ENCODE measurements around the gene UNC13B. TPM values are rescaled to one million over a fixed set of nuclear protein-coding genes. Genes with fewer than 3 reads are reported as not detected.

The UNC13B gene
- total and polyA plus RNA-seq, 2 donors (not counting 1 experiment from before 2014, with no cell fraction given) = 0.19 to 0.25 TPM

DNA sequence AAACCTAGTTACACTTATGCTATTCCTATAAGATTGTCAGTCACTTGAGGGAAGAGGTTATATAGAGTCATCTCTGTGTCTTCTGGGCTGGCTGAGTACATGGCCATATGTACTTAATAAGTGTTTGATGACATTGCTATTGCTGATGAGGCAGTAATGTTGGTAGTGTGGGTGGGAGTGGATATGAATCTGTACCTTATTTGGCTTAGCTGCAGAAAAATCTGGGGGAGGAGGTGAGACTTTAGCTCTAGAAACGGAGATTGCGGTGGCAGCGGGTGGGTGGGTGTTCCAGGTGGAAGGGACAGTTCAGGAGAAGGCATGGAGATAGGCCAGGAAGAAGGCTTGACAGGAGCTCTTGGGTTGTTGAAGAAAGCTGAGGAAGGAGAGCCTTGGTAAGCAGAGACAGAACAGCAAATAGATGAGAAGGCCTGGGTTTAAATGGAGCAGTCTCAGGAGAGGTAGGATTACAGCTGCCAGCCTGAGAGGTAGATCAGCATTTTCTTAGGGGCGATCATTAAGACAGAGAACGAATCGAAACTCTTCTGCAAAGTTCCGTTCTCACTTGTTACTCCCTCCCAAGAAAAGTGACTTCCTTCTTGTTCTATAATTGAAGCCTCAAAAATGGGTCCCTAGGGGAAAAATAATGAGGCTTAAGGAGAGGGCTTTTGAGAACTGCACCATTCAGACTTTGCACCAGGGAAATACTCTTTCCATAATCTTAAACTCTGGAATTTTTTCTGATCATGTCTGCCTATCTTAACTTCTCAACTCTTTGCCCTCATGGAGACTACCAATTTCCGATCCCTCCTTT is 160.5 kb downstream of the UNC13B start:
- ATAC-seq (ENCODE audit: low read depth) (no peak), DNase-seq (no peak)
- H3K9me3 ChIP-seq (ENCODE audit: control extremely low read depth in 1 of 3, control insufficient read depth in 2 of 3, insufficient read depth in 1 of 3, low read length in 2 of 3) = peaks cover 0 to 4% (median 0%) of the 10 kb centered on the region in 3 donors
- H4K20me1 ChIP-seq (ENCODE audit: control insufficient read depth, insufficient read depth, low read length, poor library complexity, severe bottlenecking) = no peaks in the 10 kb centered on the region
- H3K27me3 ChIP-seq (replicated peaks in 1 of 4; ENCODE audit: control extremely low read depth in 1 of 4, control insufficient read depth in 3 of 4, insufficient read depth in 4 of 4, low read length in 3 of 4) = no peaks in the 10 kb centered on the region
- peaks cover 3 to 5% of the 10 kb centered on the region in 2 donors for H3K4me1 ChIP-seq (ENCODE audit: control insufficient read depth in 2 of 2, insufficient read depth in 2 of 2, low read length in 2 of 2)
- H2AFZ ChIP-seq (ENCODE audit: insufficient read depth, low read depth, low read length, poor library complexity, severe bottlenecking) = no peak overlapping the region
- H3K79me2 ChIP-seq (ENCODE audit: control insufficient read depth, insufficient read depth, low read length) = no peaks in the 10 kb centered on the region
- no peak overlapping the region for H3K4me3 ChIP-seq (ENCODE audit: control extremely low read depth in 1 of 5, extremely low read depth in 1 of 5, insufficient read depth in 1 of 5, low read depth in 2 of 5, low read length in 4 of 5)
- Mint-ChIP-seq H3K27me3 (peaks cover 4% of the 10 kb centered on the region), H3K4me3 (no peak overlapping the region), H3K4me1 (peaks cover 6% of the 10 kb centered on the region), H3K27ac (no peak overlapping the region), H3K9me3 (ENCODE audit: insufficient read depth) (peaks cover 2% of the 10 kb centered on the region)
- no peak overlapping the region for H3K9ac ChIP-seq (ENCODE audit: low read length)
- H3K4me2 ChIP-seq (replicated peaks; ENCODE audit: low read depth, low read length, poor library complexity, severe bottlenecking) = no peak overlapping the region
- no peak overlapping the region for H3K27ac ChIP-seq (ENCODE audit: low read length in 2 of 2)
- WGBS (ENCODE audit: insufficient coverage) = 82% methylated on average over 3 of the region's 8 CpGs
- CTCF ChIA-PET = no interaction called here
- intact Hi-C loops (cut with micrococcal nuclease) = no loop called here
- POLR2A ChIA-PET = no interaction called here
- TF ChIP-seq EZH2 (IDR thresholded peaks at IDR 0.05; ENCODE audit: borderline replicate concordance, insufficient read depth, low read depth, low read length, poor library complexity, severe bottlenecking) = no peak
- TF ChIP-seq, protein P1, sequence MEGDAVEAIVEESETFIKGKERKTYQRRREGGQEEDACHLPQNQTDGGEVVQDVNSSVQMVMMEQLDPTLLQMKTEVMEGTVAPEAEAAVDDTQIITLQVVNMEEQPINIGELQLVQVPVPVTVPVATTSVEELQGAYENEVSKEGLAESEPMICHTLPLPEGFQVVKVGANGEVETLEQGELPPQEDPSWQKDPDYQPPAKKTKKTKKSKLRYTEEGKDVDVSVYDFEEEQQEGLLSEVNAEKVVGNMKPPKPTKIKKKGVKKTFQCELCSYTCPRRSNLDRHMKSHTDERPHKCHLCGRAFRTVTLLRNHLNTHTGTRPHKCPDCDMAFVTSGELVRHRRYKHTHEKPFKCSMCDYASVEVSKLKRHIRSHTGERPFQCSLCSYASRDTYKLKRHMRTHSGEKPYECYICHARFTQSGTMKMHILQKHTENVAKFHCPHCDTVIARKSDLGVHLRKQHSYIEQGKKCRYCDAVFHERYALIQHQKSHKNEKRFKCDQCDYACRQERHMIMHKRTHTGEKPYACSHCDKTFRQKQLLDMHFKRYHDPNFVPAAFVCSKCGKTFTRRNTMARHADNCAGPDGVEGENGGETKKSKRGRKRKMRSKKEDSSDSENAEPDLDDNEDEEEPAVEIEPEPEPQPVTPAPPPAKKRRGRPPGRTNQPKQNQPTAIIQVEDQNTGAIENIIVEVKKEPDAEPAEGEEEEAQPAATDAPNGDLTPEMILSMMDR (IDR thresholded peaks at IDR 0.05) = no peak
- H3K36me3 ChIP-seq (replicated peaks in 1 of 2; ENCODE audit: control extremely low read depth in 1 of 2, control insufficient read depth in 1 of 2, extremely low read depth in 1 of 2, insufficient read depth in 2 of 2, low read length in 1 of 2) = no peaks in the 10 kb centered on the region

DNA sequence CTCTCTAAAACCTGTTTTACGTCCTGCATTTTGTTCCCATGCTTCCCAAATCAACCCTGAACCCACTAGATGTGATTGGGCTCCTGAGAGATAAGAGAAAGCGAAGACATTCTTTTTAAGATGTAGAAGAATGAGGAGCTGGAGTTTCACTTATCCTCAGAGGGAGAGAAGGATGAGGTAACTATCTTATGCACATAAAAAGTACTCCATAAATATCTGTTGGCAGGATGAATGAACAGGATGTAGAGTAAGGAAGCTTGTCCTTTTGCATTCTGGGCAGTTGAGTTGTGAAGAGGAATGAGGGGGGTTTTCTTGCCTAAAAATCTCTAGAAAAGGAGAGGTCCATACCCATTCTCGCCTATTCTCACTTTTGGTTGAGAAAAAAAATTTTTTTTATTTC is 163.2 kb downstream of the UNC13B start:
- no peaks in the 10 kb centered on the region for H3K79me2 ChIP-seq (ENCODE audit: control insufficient read depth, insufficient read depth, low read length)
- H3K4me3 ChIP-seq (ENCODE audit: control extremely low read depth in 1 of 5, extremely low read depth in 1 of 5, insufficient read depth in 1 of 5, low read depth in 2 of 5, low read length in 4 of 5) = no peak overlapping the region
- H3K27ac ChIP-seq (ENCODE audit: low read length in 2 of 2) = no peak overlapping the region
- H3K4me1 ChIP-seq (ENCODE audit: control insufficient read depth in 2 of 2, insufficient read depth in 2 of 2, low read length in 2 of 2) = peaks cover 3 to 5% of the 10 kb centered on the region in 2 donors
- no peak for TF ChIP-seq EZH2 (IDR thresholded peaks at IDR 0.05; ENCODE audit: borderline replicate concordance, insufficient read depth, low read depth, low read length, poor library complexity, severe bottlenecking)
- TF ChIP-seq, protein P1 (IDR thresholded peaks at IDR 0.05) = no peak
- no peak overlapping the region for H3K27ac Mint-ChIP-seq
- ATAC-seq (ENCODE audit: low read depth) = no peak
- ChIA-PET POLR2A (no interaction called here), CTCF (no interaction called here)
- no CpG with 5 or more reads among the region's 3 CpGs for WGBS (ENCODE audit: insufficient coverage)
- H2AFZ ChIP-seq (ENCODE audit: insufficient read depth, low read depth, low read length, poor library complexity, severe bottlenecking) = no peak overlapping the region
- H3K36me3 ChIP-seq (replicated peaks in 1 of 2; ENCODE audit: control extremely low read depth in 1 of 2, control insufficient read depth in 1 of 2, extremely low read depth in 1 of 2, insufficient read depth in 2 of 2, low read length in 1 of 2) = no peaks in the 10 kb centered on the region
- peaks cover 6% of the 10 kb centered on the region for H3K4me1 Mint-ChIP-seq
- no peak overlapping the region for H3K4me2 ChIP-seq (replicated peaks; ENCODE audit: low read depth, low read length, poor library complexity, severe bottlenecking)
- H3K9ac ChIP-seq (ENCODE audit: low read length) = no peak overlapping the region
- no peaks in the 10 kb centered on the region for H4K20me1 ChIP-seq (ENCODE audit: control insufficient read depth, insufficient read depth, low read length, poor library complexity, severe bottlenecking)
- no peaks in the 10 kb centered on the region for H3K9me3 Mint-ChIP-seq (ENCODE audit: insufficient read depth)
- H3K27me3 ChIP-seq (replicated peaks in 1 of 4; ENCODE audit: control extremely low read depth in 1 of 4, control insufficient read depth in 3 of 4, insufficient read depth in 4 of 4, low read length in 3 of 4) = no peaks in the 10 kb centered on the region
- H3K4me3 Mint-ChIP-seq = no peak overlapping the region
- H3K9me3 ChIP-seq (ENCODE audit: control extremely low read depth in 1 of 3, control insufficient read depth in 2 of 3, insufficient read depth in 1 of 3, low read length in 2 of 3) = no peaks in the 10 kb centered on the region
- intact Hi-C loops (cut with micrococcal nuclease) = no loop called here
- H3K27me3 Mint-ChIP-seq = peaks cover 9% of the 10 kb centered on the region
- DNase-seq = no peak

All from B cell (primary cell).